Measurements from ENCODE around the gene OR5B17.

Gene OR5B17

GRCh38 chr11:58391879-58392278 is 33.0 kb upstream of the OR5B17 start:
- no peak for DNase-seq
- H3K4me1 ChIP-seq (ENCODE audit: control insufficient read depth, low read depth, low read length) = no peaks in the 10 kb centered on the region
- no peaks in the 10 kb centered on the region for H3K27me3 ChIP-seq (ENCODE audit: insufficient read depth, low read length, poor library complexity)
- no peak overlapping the region for H3K4me2 ChIP-seq (ENCODE audit: low read length)
- H4K5ac ChIP-seq (ENCODE audit: low read length) = no peak overlapping the region
- no peak overlapping the region for H3K4me3 ChIP-seq (ENCODE audit: low read length)
- H3K4ac ChIP-seq (ENCODE audit: low read depth, low read length) = no peak overlapping the region
- H3K56ac ChIP-seq (ENCODE audit: low read length) = no peak overlapping the region
- H3K36me3 ChIP-seq (ENCODE audit: control insufficient read depth, insufficient read depth, low read length) = no peaks in the 10 kb centered on the region
- no peak overlapping the region for H2AK5ac ChIP-seq (ENCODE audit: low read length)
- no peak overlapping the region for H2BK15ac ChIP-seq (replicated peaks; ENCODE audit: low read depth)
- no peak overlapping the region for H3K27ac ChIP-seq (ENCODE audit: low read depth, low read length)
- no peak overlapping the region for H2BK120ac ChIP-seq (ENCODE audit: low read depth, low read length)
- no peak overlapping the region for H3K18ac ChIP-seq (ENCODE audit: low read length)
- no peak overlapping the region for H3K9ac ChIP-seq (ENCODE audit: low read length)
- no peaks in the 10 kb centered on the region for H3K79me1 ChIP-seq (ENCODE audit: low read length)
- no peak overlapping the region for H4K8ac ChIP-seq (ENCODE audit: low read depth, low read length)
- no CpG with 5 or more reads among the region's 1 CpG for WGBS (ENCODE audit: extremely low coverage, insufficient coverage, low lambda C conversion rate)
- H3K23ac ChIP-seq (ENCODE audit: low read length) = no peak overlapping the region
- no peak overlapping the region for H2BK5ac ChIP-seq (ENCODE audit: low read length)
- H3K79me2 ChIP-seq (ENCODE audit: control insufficient read depth, insufficient read depth, low read length) = no peaks in the 10 kb centered on the region

GRCh38 chr11:58390551-58391063 is 31.7 kb upstream of the OR5B17 start:
- H2BK120ac ChIP-seq (ENCODE audit: low read depth, low read length) = no peak overlapping the region
- H4K8ac ChIP-seq (ENCODE audit: low read depth, low read length) = no peak overlapping the region
- no peak overlapping the region for H2AK5ac ChIP-seq (ENCODE audit: low read length)
- H3K27ac ChIP-seq (ENCODE audit: low read depth, low read length) = no peak overlapping the region
- no peak overlapping the region for H3K23ac ChIP-seq (ENCODE audit: low read length)
- H3K4me2 ChIP-seq (ENCODE audit: low read length) = no peak overlapping the region
- H3K56ac ChIP-seq (ENCODE audit: low read length) = no peak overlapping the region
- no peak overlapping the region for H3K4ac ChIP-seq (ENCODE audit: low read depth, low read length)
- no peak overlapping the region for H3K9ac ChIP-seq (ENCODE audit: low read length)
- WGBS (ENCODE audit: extremely low coverage, insufficient coverage, low lambda C conversion rate) = no CpG with 5 or more reads among the region's 18 CpGs
- H3K79me1 ChIP-seq (ENCODE audit: low read length) = no peaks in the 10 kb centered on the region
- no peak overlapping the region for H2BK5ac ChIP-seq (ENCODE audit: low read length)
- no peak overlapping the region for H3K4me3 ChIP-seq (ENCODE audit: low read length)
- no peaks in the 10 kb centered on the region for H3K27me3 ChIP-seq (ENCODE audit: insufficient read depth, low read length, poor library complexity)
- H4K5ac ChIP-seq (ENCODE audit: low read length) = no peak overlapping the region
- H2BK15ac ChIP-seq (replicated peaks; ENCODE audit: low read depth) = no peak overlapping the region
- no peaks in the 10 kb centered on the region for H3K79me2 ChIP-seq (ENCODE audit: control insufficient read depth, insufficient read depth, low read length)
- DNase-seq = no peak
- H3K36me3 ChIP-seq (ENCODE audit: control insufficient read depth, insufficient read depth, low read length) = no peaks in the 10 kb centered on the region
- H3K4me1 ChIP-seq (ENCODE audit: control insufficient read depth, low read depth, low read length) = no peaks in the 10 kb centered on the region
- H3K18ac ChIP-seq (ENCODE audit: low read length) = no peak overlapping the region

- Histone ChIP-seq H3K79me2 (ENCODE audit: control insufficient read depth, insufficient read depth, low read length) (no peaks in the 10 kb centered on the region), H3K56ac (ENCODE audit: low read length) (no peak overlapping the region), H3K36me3 (ENCODE audit: control insufficient read depth, insufficient read depth, low read length) (no peaks in the 10 kb centered on the region), H3K27me3 (ENCODE audit: insufficient read depth, low read length, poor library complexity) (no peaks in the 10 kb centered on the region), H2AK5ac (ENCODE audit: low read length) (no peak overlapping the region), H3K79me1 (ENCODE audit: low read length) (no peaks in the 10 kb centered on the region), H4K8ac (ENCODE audit: low read depth, low read length) (no peak overlapping the region), H2BK15ac (replicated peaks; ENCODE audit: low read depth) (no peak overlapping the region), H3K27ac (ENCODE audit: low read depth, low read length) (no peak overlapping the region), H3K9ac (ENCODE audit: low read length) (no peak overlapping the region), H3K18ac (ENCODE audit: low read length) (no peak overlapping the region), H2BK5ac (ENCODE audit: low read length) (no peak overlapping the region), H3K4me1 (ENCODE audit: control insufficient read depth, low read depth, low read length) (no peaks in the 10 kb centered on the region), H3K23ac (ENCODE audit: low read length) (no peak overlapping the region), H3K4me2 (ENCODE audit: low read length) (no peak overlapping the region), H2BK120ac (ENCODE audit: low read depth, low read length) (no peak overlapping the region), H3K4ac (ENCODE audit: low read depth, low read length) (no peak overlapping the region), H4K5ac (ENCODE audit: low read length) (no peak overlapping the region), H3K4me3 (ENCODE audit: low read length) (no peak overlapping the region)
- no peak for DNase-seq
- no CpG with 5 or more reads among the region's 3 CpGs for WGBS (ENCODE audit: extremely low coverage, insufficient coverage, low lambda C conversion rate)
Observed at GRCh38 chr11:58354727-58355126, 4.1 kb downstream of the OR5B17 start.

GRCh38 chr11:58345204-58345603 is 13.7 kb downstream of the OR5B17 start:
- no peak overlapping the region for H2BK15ac ChIP-seq (replicated peaks; ENCODE audit: low read depth)
- H3K4ac ChIP-seq (ENCODE audit: low read depth, low read length) = no peak overlapping the region
- H3K79me1 ChIP-seq (ENCODE audit: low read length) = no peaks in the 10 kb centered on the region
- H3K56ac ChIP-seq (ENCODE audit: low read length) = no peak overlapping the region
- H3K4me1 ChIP-seq (ENCODE audit: control insufficient read depth, low read depth, low read length) = no peaks in the 10 kb centered on the region
- H3K18ac ChIP-seq (ENCODE audit: low read length) = no peak overlapping the region
- no peaks in the 10 kb centered on the region for H3K79me2 ChIP-seq (ENCODE audit: control insufficient read depth, insufficient read depth, low read length)
- H3K36me3 ChIP-seq (ENCODE audit: control insufficient read depth, insufficient read depth, low read length) = no peaks in the 10 kb centered on the region
- no peaks in the 10 kb centered on the region for H3K27me3 ChIP-seq (ENCODE audit: insufficient read depth, low read length, poor library complexity)
- no peak overlapping the region for H4K8ac ChIP-seq (ENCODE audit: low read depth, low read length)
- no peak overlapping the region for H4K5ac ChIP-seq (ENCODE audit: low read length)
- H3K23ac ChIP-seq (ENCODE audit: low read length) = no peak overlapping the region
- no peak overlapping the region for H2BK5ac ChIP-seq (ENCODE audit: low read length)
- no peak overlapping the region for H2AK5ac ChIP-seq (ENCODE audit: low read length)
- H3K4me2 ChIP-seq (ENCODE audit: low read length) = no peak overlapping the region
- no peak for DNase-seq
- H2BK120ac ChIP-seq (ENCODE audit: low read depth, low read length) = no peak overlapping the region
- no peak overlapping the region for H3K9ac ChIP-seq (ENCODE audit: low read length)
- H3K27ac ChIP-seq (ENCODE audit: low read depth, low read length) = no peak overlapping the region
- H3K4me3 ChIP-seq (ENCODE audit: low read length) = no peak overlapping the region
- no CpG with 5 or more reads among the region's 2 CpGs for WGBS (ENCODE audit: extremely low coverage, insufficient coverage, low lambda C conversion rate)

- Histone ChIP-seq H4K5ac (ENCODE audit: low read length) (no peak overlapping the region), H2BK5ac (ENCODE audit: low read length) (no peak overlapping the region), H3K56ac (ENCODE audit: low read length) (no peak overlapping the region), H3K18ac (ENCODE audit: low read length) (no peak overlapping the region), H3K36me3 (ENCODE audit: control insufficient read depth, insufficient read depth, low read length) (no peaks in the 10 kb centered on the region), H3K79me1 (ENCODE audit: low read length) (no peaks in the 10 kb centered on the region), H3K9ac (ENCODE audit: low read length) (no peak overlapping the region), H3K4me1 (ENCODE audit: control insufficient read depth, low read depth, low read length) (no peaks in the 10 kb centered on the region), H3K4me2 (ENCODE audit: low read length) (no peak overlapping the region), H3K27ac (ENCODE audit: low read depth, low read length) (no peak overlapping the region), H3K4me3 (ENCODE audit: low read length) (no peak overlapping the region), H2BK120ac (ENCODE audit: low read depth, low read length) (no peak overlapping the region), H4K8ac (ENCODE audit: low read depth, low read length) (no peak overlapping the region), H3K23ac (ENCODE audit: low read length) (no peak overlapping the region), H3K4ac (ENCODE audit: low read depth, low read length) (no peak overlapping the region), H2AK5ac (ENCODE audit: low read length) (no peak overlapping the region), H3K79me2 (ENCODE audit: control insufficient read depth, insufficient read depth, low read length) (no peaks in the 10 kb centered on the region), H2BK15ac (replicated peaks; ENCODE audit: low read depth) (no peak overlapping the region), H3K27me3 (ENCODE audit: insufficient read depth, low read length, poor library complexity) (no peaks in the 10 kb centered on the region)
- DNase-seq = peak; percentile 71
Observed at GRCh38 chr11:58334708-58335107, 24.2 kb downstream of the OR5B17 start.

GRCh38 chr11:58330861-58331260 is 28.0 kb downstream of the OR5B17 start:
- no peak overlapping the region for H4K5ac ChIP-seq (ENCODE audit: low read length)
- H3K18ac ChIP-seq (ENCODE audit: low read length) = no peak overlapping the region
- no peak overlapping the region for H2BK15ac ChIP-seq (replicated peaks; ENCODE audit: low read depth)
- no peak overlapping the region for H2BK5ac ChIP-seq (ENCODE audit: low read length)
- H2BK120ac ChIP-seq (ENCODE audit: low read depth, low read length) = no peak overlapping the region
- no peaks in the 10 kb centered on the region for H3K4me1 ChIP-seq (ENCODE audit: control insufficient read depth, low read depth, low read length)
- no peak overlapping the region for H3K4ac ChIP-seq (ENCODE audit: low read depth, low read length)
- H3K56ac ChIP-seq (ENCODE audit: low read length) = no peak overlapping the region
- no peak overlapping the region for H4K8ac ChIP-seq (ENCODE audit: low read depth, low read length)
- no CpG with 5 or more reads among the region's 2 CpGs for WGBS (ENCODE audit: extremely low coverage, insufficient coverage, low lambda C conversion rate)
- no peak overlapping the region for H3K9ac ChIP-seq (ENCODE audit: low read length)
- H3K27ac ChIP-seq (ENCODE audit: low read depth, low read length) = no peak overlapping the region
- no peaks in the 10 kb centered on the region for H3K27me3 ChIP-seq (ENCODE audit: insufficient read depth, low read length, poor library complexity)
- no peak overlapping the region for H3K23ac ChIP-seq (ENCODE audit: low read length)
- H2AK5ac ChIP-seq (ENCODE audit: low read length) = no peak overlapping the region
- no peaks in the 10 kb centered on the region for H3K79me1 ChIP-seq (ENCODE audit: low read length)
- no peaks in the 10 kb centered on the region for H3K79me2 ChIP-seq (ENCODE audit: control insufficient read depth, insufficient read depth, low read length)
- no peaks in the 10 kb centered on the region for H3K36me3 ChIP-seq (ENCODE audit: control insufficient read depth, insufficient read depth, low read length)
- no peak overlapping the region for H3K4me3 ChIP-seq (ENCODE audit: low read length)
- DNase-seq = no peak
- H3K4me2 ChIP-seq (ENCODE audit: low read length) = no peak overlapping the region
